GM18505 (cell line): ENCODE measurements around the gene OSCAR.

ENCODE experiments used
- ATAC-seq: cut with Tn5 transposase; IDR thresholded peaks from one replicate; pipeline ENCODE4 v1.9.1; 2021; ENCODE audit not compliant: unreplicated experiment
- POLR2A ChIP-seq: IDR thresholded peaks from 4 replicates; pipeline ENCODE4 v1.6.1; 2011; ENCODE audit warnings: borderline replicate concordance; ENCODE audit not compliant: insufficient read depth, insufficient read length; ENCODE audit errors: extremely low read depth

Gene OSCAR

GRCh38 chr19:54095136-54095858 lies 5.3 kb downstream of the OSCAR start:
- TF ChIP-seq POLR2A, result no peak
- ATAC-seq, result no peak

- no peak for TF ChIP-seq POLR2A
- no peak for ATAC-seq
Measured at GRCh38 chr19:54094426-54095000, 6.1 kb downstream of the OSCAR start.

- no peak for ATAC-seq
- TF ChIP-seq POLR2A, result no peak
Measured at GRCh38 chr19:54084410-54084809, 16.2 kb downstream of the OSCAR start.

GRCh38 chr19:54081032-54081431 lies 19.6 kb downstream of the OSCAR start, which contains the start of gene TARM1:
Gene TARM1, minus strand, starts transcription at chr19:54081365. Its CDS starts 25 bp downstream, at chr19:54081340.
- ATAC-seq, result no peak
- TF ChIP-seq POLR2A, result no peak

- no peak for TF ChIP-seq POLR2A
- ATAC-seq, result no peak
Measured at GRCh38 chr19:54077334-54077733, 23.3 kb downstream of the OSCAR start.

GRCh38 chr19:54074851-54075250 lies 25.8 kb downstream of the OSCAR start:
- ATAC-seq, result no peak
- no peak for TF ChIP-seq POLR2A

- TF ChIP-seq POLR2A, result no peak
- no peak for ATAC-seq
Measured at GRCh38 chr19:54073829-54074228, 26.8 kb downstream of the OSCAR start.

GRCh38 chr19:54069470-54069869 lies 31.1 kb downstream of the OSCAR start:
- no peak for ATAC-seq
- no peak for TF ChIP-seq POLR2A

GRCh38 chr19:54063350-54064116 lies 37.1 kb downstream of the OSCAR start, which contains the start of gene VSTM1:
Gene VSTM1, minus strand, starts transcription at chr19:54063897. Its CDS starts 120 bp downstream, at chr19:54063777.
- no peak for TF ChIP-seq POLR2A
- ATAC-seq, result no peak

GRCh38 chr19:54062643-54063042 lies 38.0 kb downstream of the OSCAR start:
- no peak for TF ChIP-seq POLR2A
- no peak for ATAC-seq

GRCh38 chr19:54047616-54048015 lies 53.0 kb downstream of the OSCAR start:
- ATAC-seq, result no peak
- no peak for TF ChIP-seq POLR2A

GRCh38 chr19:54045771-54046170 lies 54.8 kb downstream of the OSCAR start:
- no peak for ATAC-seq
- no peak for TF ChIP-seq POLR2A
